ENCODE measurements around the gene SEMA4F. TPM values are rescaled to one million over a fixed set of nuclear protein-coding genes. Genes with fewer than 3 reads are reported as not detected.

Gene SEMA4F
- total RNA-seq, 4 donors from 2014 or later = 1.6 to 6.5 (median 3.3) TPM

DNA sequence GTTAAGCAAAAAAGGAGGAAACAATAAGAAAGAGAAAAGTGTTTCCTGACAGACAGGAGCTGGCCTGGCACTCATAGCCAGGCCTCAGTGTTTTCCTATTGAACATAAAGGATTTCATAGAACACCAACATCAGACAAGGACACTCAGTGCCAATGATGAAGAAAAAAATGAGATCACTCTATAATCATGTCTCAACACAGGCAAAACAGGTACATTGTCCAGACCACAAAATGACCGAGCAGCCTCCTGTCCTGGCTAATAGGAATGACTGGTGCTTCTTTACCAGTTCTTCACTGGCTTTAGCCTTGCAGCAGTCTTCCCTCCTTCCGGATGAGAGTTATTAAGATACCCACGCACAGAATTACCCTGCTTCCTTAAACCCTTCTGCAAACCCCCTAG, 35.6 kb downstream of the SEMA4F start:
- no peaks in the 10 kb centered on the region for H3K36me3 ChIP-seq
- DNase-seq = no peak
- no peak overlapping the region for H3K27ac ChIP-seq
- no peaks in the 10 kb centered on the region for H3K9me3 ChIP-seq
- H3K4me1 ChIP-seq = peaks cover 0 to 4% (median 1%) of the 10 kb centered on the region in 4 donors
- TF ChIP-seq POLR2A (IDR thresholded peaks at IDR 0.05) (no peak), CTCF (IDR thresholded peaks at IDR 0.05) (no peak)
- no peak overlapping the region for H3K4me3 ChIP-seq
- H3K27me3 ChIP-seq = no peaks in the 10 kb centered on the region

DNA sequence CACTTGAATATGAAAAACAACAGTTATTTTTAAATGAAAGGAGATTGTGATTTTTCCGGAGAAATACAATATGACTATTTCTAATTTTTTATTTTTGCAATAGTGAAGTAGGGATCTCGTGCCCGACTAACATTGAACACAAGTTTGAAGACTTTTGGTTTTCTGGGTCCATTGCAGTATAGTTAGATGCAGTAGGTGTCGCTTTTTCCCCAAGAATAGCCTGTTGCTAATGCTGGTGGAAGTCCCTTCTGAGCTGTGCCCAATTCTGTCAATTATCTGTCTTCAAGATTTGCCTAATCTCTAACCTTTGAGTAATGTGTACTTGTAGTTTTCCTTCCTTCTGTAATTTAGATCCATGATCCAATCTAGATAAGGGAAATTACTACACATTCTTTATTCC, 36.5 kb downstream of the SEMA4F start:
- H3K36me3 ChIP-seq = no peaks in the 10 kb centered on the region
- no peak overlapping the region for H3K27ac ChIP-seq
- DNase-seq = peak in 1 of 3 donors; percentile 60
- H3K27me3 ChIP-seq = no peaks in the 10 kb centered on the region
- no peak overlapping the region for H3K4me3 ChIP-seq
- no peaks in the 10 kb centered on the region for H3K9me3 ChIP-seq
- TF ChIP-seq POLR2A (IDR thresholded peaks at IDR 0.05) = no peak
- TF ChIP-seq CTCF (IDR thresholded peaks at IDR 0.05) = peak in 5 of 6 experiments; percentile 28 to 88 (median 82)
- H3K4me1 ChIP-seq = peaks cover 0 to 12% (median 1%) of the 10 kb centered on the region in 4 donors

DNA sequence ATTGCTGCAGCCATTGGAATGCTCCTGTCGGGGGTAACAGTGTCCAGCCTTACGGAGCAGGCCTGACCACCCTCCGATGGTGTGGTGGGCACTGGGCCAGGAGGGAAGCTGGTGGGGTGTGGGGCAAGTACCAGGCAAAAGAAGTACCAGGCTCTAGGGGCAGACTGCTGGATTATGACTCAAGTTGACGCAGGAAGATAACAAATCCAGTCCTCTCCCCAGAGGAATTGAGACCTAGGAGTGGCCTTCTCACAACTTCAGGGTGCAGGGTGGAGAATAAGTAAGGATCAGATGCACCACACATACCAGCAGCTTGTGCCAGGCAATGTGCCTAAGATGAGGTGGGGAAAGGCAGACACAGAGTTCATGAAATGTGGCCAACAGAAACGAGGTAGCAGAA, 37.9 kb downstream of the SEMA4F start:
- Histone ChIP-seq H3K4me1 (peaks cover 0 to 12% (median 1%) of the 10 kb centered on the region in 4 donors), H3K36me3 (no peaks in the 10 kb centered on the region), H3K4me3 (no peak overlapping the region), H3K27me3 (no peaks in the 10 kb centered on the region), H3K9me3 (no peaks in the 10 kb centered on the region), H3K27ac (no peak overlapping the region)
- TF ChIP-seq POLR2A (IDR thresholded peaks at IDR 0.05) (no peak), CTCF (IDR thresholded peaks at IDR 0.05) (no peak)
- DNase-seq = no peak

DNA sequence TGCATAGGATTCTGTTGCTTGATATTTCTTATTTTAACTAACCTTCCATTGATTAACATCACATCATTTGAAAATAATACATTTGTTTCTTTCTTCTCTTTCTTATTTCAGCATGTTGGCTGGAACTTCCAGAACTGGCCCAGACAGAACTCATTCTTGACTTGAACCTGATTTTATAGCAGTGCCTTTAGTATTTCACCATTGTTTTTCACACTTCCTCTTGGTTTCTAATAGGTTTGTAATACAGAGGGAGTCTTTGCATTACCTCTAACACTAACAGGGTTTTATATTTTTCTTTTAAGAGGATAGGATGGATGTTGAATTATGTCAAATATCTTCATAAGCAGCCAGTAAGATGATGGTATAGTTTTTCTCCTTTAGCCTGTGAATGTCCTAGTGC, 39.2 kb downstream of the SEMA4F start:
- H3K4me3 ChIP-seq = no peak overlapping the region
- no peaks in the 10 kb centered on the region for H3K36me3 ChIP-seq
- no peak overlapping the region for H3K27ac ChIP-seq
- H3K27me3 ChIP-seq = no peaks in the 10 kb centered on the region
- no peaks in the 10 kb centered on the region for H3K9me3 ChIP-seq
- no peak for DNase-seq
- TF ChIP-seq CTCF (IDR thresholded peaks at IDR 0.05) (no peak), POLR2A (IDR thresholded peaks at IDR 0.05) (no peak)
- H3K4me1 ChIP-seq = peaks cover 0 to 12% (median 1%) of the 10 kb centered on the region in 4 donors

DNA sequence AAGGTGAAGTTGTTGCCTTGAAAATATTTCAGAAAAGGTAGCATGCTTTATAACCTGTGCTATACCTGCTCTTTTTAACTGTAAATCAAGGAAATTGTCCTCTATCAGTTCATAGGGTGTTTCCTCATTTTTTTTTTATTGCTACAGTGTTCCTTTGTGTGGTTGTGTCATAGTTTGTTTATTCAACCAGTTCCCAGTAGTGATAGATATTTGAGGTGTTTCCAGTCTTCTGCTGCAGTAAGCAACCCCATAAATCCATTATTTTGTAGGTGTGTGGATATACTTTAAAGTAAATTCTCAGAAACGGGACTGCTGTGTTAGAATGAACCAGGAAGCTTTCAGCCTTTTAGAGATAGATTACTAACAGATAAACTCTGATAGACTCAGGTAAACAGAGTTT, 39.6 kb downstream of the SEMA4F start:
- Histone ChIP-seq H3K27me3 (no peaks in the 10 kb centered on the region), H3K27ac (peak overlapping the region in 1 of 4 donors; percentile 60), H3K4me3 (no peak overlapping the region), H3K4me1 (peaks cover 0 to 12% (median 1%) of the 10 kb centered on the region in 4 donors), H3K36me3 (no peaks in the 10 kb centered on the region), H3K9me3 (no peaks in the 10 kb centered on the region)
- TF ChIP-seq POLR2A (IDR thresholded peaks at IDR 0.05) = no peak
- TF ChIP-seq CTCF (IDR thresholded peaks at IDR 0.05) = no peak
- no peak for DNase-seq

GRCh38 chr2:74694281-74694680, 40.2 kb downstream of the SEMA4F start:
- peak in 1 of 3 donors; percentile 58 for DNase-seq
- Histone ChIP-seq H3K9me3 (no peaks in the 10 kb centered on the region), H3K27ac (peak overlapping the region in 2 of 4 donors; percentile 20 to 60), H3K36me3 (no peaks in the 10 kb centered on the region), H3K4me3 (no peak overlapping the region), H3K27me3 (no peaks in the 10 kb centered on the region), H3K4me1 (peaks cover 0 to 12% (median 1%) of the 10 kb centered on the region in 4 donors)
- TF ChIP-seq POLR2A (IDR thresholded peaks at IDR 0.05) (no peak), CTCF (IDR thresholded peaks at IDR 0.05) (no peak)

Data from Peyer's patch (tissue), 4 donors.